ENCODE measurements around the gene ADCY3.
"Not testable (repeated sequence)": the region's sequence is repeated elsewhere in the genome, so short reads cannot be mapped to it uniquely, and the experiment has no call there.

The ADCY3 gene

GRCh38 chr2:24840164-24840869 is 79.7 kb downstream of the ADCY3 start:
- no peak for TF ChIP-seq CTCF (IDR thresholded peaks at IDR 0.05; ENCODE audit: insufficient read depth, low read depth, low read length, missing control alignments)
- no peak for DNase-seq (ENCODE audit: low read depth)
- no peak overlapping the region for H3K4me3 ChIP-seq (ENCODE audit: low read length)

- no peak for TF ChIP-seq CTCF (IDR thresholded peaks at IDR 0.05; ENCODE audit: insufficient read depth, low read depth, low read length, missing control alignments)
- no peak overlapping the region for H3K4me3 ChIP-seq (ENCODE audit: low read length)
- no peak for DNase-seq (ENCODE audit: low read depth)
Observed at GRCh38 chr2:24839729-24840128, 80.3 kb downstream of the ADCY3 start.

GRCh38 chr2:24838541-24838940 is 81.5 kb downstream of the ADCY3 start:
- no peak for DNase-seq (ENCODE audit: low read depth)

GRCh38 chr2:24837996-24838513 is 82.0 kb downstream of the ADCY3 start:
- no peak for TF ChIP-seq CTCF (IDR thresholded peaks at IDR 0.05; ENCODE audit: insufficient read depth, low read depth, low read length, missing control alignments)
- no peak overlapping the region for H3K4me3 ChIP-seq (ENCODE audit: low read length)
- DNase-seq (ENCODE audit: low read depth), result no peak

More at GRCh38 chr2:24838541-24838940, 81.5 kb downstream of the ADCY3 start:
- no peak overlapping the region for H3K4me3 ChIP-seq (ENCODE audit: low read length)
- no peak for TF ChIP-seq CTCF (IDR thresholded peaks at IDR 0.05; ENCODE audit: insufficient read depth, low read depth, low read length, missing control alignments)

DNA sequence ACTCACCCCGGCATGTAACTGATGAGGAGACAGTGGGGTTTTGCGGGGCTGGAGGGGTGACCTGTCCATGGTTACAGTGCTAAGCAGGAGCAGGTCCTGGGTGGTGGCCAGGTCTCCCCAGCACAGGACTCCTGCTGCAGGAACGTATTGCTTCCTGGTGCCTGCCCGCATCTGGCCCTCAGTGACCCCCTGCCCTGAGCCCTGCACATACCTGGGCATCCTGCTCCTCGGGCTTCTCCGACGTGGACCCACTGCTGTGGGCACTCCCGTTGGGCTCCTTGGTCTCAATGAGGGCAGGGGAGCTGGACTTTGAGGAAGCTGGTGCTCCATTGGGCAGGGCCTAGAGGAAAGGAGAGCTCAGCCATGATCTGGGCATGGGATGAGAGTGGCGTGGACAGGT is 83.3 kb downstream of the ADCY3 start:
- no peak for DNase-seq (ENCODE audit: low read depth)
- no peak overlapping the region for H3K4me3 ChIP-seq (ENCODE audit: low read length)
- TF ChIP-seq CTCF (IDR thresholded peaks at IDR 0.05; ENCODE audit: insufficient read depth, low read depth, low read length, missing control alignments), result no peak

- H3K4me3 ChIP-seq (ENCODE audit: low read length), result no peak overlapping the region
- DNase-seq (ENCODE audit: low read depth), result no peak
- no peak for TF ChIP-seq CTCF (IDR thresholded peaks at IDR 0.05; ENCODE audit: insufficient read depth, low read depth, low read length, missing control alignments)
Observed at GRCh38 chr2:24836206-24836605, 83.8 kb downstream of the ADCY3 start.

- DNase-seq (ENCODE audit: low read depth), result peak; percentile 77
- not testable (repeated sequence) for H3K4me3 ChIP-seq (ENCODE audit: low read length)
Observed at GRCh38 chr2:24835411-24835810, 84.6 kb downstream of the ADCY3 start.

Data from epithelial cell of esophagus (primary cell).